K562 (cell line): ENCODE measurements around the gene CDC27. TPM values are rescaled to one million over a fixed set of nuclear protein-coding genes. Genes with fewer than 3 reads are reported as not detected.

Source experiments
- ARID1B ChIP-seq: fragments of 450-650 bp; IDR thresholded peaks from 2 replicates; pipeline ENCODE4 v1.6.1; 2016; ENCODE audit warnings: antibody characterized with exemption, mild to moderate bottlenecking, inconsistent platforms
- ATF1 ChIP-seq, 2 experiments: fragments of 450-650 bp in 1 of 2; IDR thresholded peaks; 2 replicates each; pipeline ENCODE4 v1.6.1; 2016; ENCODE audit warnings: missing compliant biosample characterization in 1 of 2, missing genetic modification characterization in 1 of 2
- CEBPB ChIP-seq: fragments of 450-650 bp; IDR thresholded peaks from 2 replicates; pipeline ENCODE4 v1.6.1; 2016; ENCODE audit warnings: missing genetic modification characterization, missing compliant biosample characterization
- COPS2 ChIP-seq: fragments of 450-650 bp; conservative IDR thresholded peaks from 2 replicates; pipeline ENCODE4 v1.6.1; 2016; ENCODE audit warnings: mild to moderate bottlenecking, moderate library complexity
- CSDE1 ChIP-seq, 2 experiments: fragments of 450-650 bp; IDR thresholded peaks; 2 replicates each; pipeline ENCODE4 v1.6.1; 2016; ENCODE audit warnings: mild to moderate bottlenecking in 1 of 2
- CXXC5 ChIP-seq: fragments of 250-450 bp; sonication (Bioruptor Pico); IDR thresholded peaks from 2 replicates; pipeline ENCODE4 v1.8.0; 2022; ENCODE audit warnings: inconsistent platforms, mild to moderate bottlenecking, moderate library complexity
- ETS1 ChIP-seq: conservative IDR thresholded peaks from 2 replicates; pipeline ENCODE4 v1.6.1; 2011; ENCODE audit warnings: low read depth, mild to moderate bottlenecking, low read length; ENCODE audit not compliant: control insufficient read depth
- FOS ChIP-seq: IDR thresholded peaks from 3 replicates; pipeline ENCODE4 v1.6.1; 2011; ENCODE audit not compliant: insufficient read length; ENCODE audit errors: extremely low read depth
- GABPB2 ChIP-seq: fragments of 250-450 bp; sonication (Bioruptor Pico); conservative IDR thresholded peaks from 2 replicates; pipeline ENCODE4 v1.5.1; 2021; ENCODE audit warnings: mild to moderate bottlenecking
- GATAD2A ChIP-seq: fragments of 450-650 bp; IDR thresholded peaks from 2 replicates; pipeline ENCODE4 v1.6.1; 2017
- HMG20B ChIP-seq: fragments of 250-450 bp; sonication (Bioruptor Pico); IDR thresholded peaks from 2 replicates; pipeline ENCODE4 v1.5.0; 2021; ENCODE audit warnings: mild to moderate bottlenecking
- ILK ChIP-seq: fragments of 450-650 bp; IDR thresholded peaks from 2 replicates; pipeline ENCODE4 v1.6.1; 2016; ENCODE audit warnings: missing genetic modification characterization, low read depth, mild to moderate bottlenecking, missing compliant biosample characterization, moderate library complexity, borderline replicate concordance
- KAT2B ChIP-seq: IDR thresholded peaks from one replicate; pipeline ENCODE4 v1.6.1; 2012; ENCODE audit warnings: low read depth, mild to moderate bottlenecking, control low read depth, inconsistent platforms, low read length, moderate library complexity
- KHSRP ChIP-seq: fragments of 450-650 bp; IDR thresholded peaks from 2 replicates; pipeline ENCODE4 v1.6.1; 2017
- KLF13 ChIP-seq: fragments of 450-650 bp; IDR thresholded peaks from 2 replicates; pipeline ENCODE4 v1.6.1; 2016; ENCODE audit warnings: missing genetic modification characterization, low read depth, mild to moderate bottlenecking, missing compliant biosample characterization, moderate library complexity, borderline replicate concordance
- MCM7 ChIP-seq, 2 experiments: fragments of 450-650 bp; IDR thresholded peaks; 2 replicates each; pipeline ENCODE4 v1.6.1; 2016 to 2018
- NCOA2 ChIP-seq, 2 experiments: fragments of 450-650 bp; IDR thresholded peaks; 2 replicates each; pipeline ENCODE4 v1.6.1; 2018; ENCODE audit warnings: mild to moderate bottlenecking in 2 of 2, moderate library complexity in 1 of 2; ENCODE audit not compliant: partially characterized antibody in 2 of 2
- NCOR1 ChIP-seq: fragments of 450-650 bp; IDR thresholded peaks from 2 replicates; pipeline ENCODE4 v1.6.1; 2016; ENCODE audit warnings: mild to moderate bottlenecking, moderate library complexity
- NR2C1 ChIP-seq, 2 experiments: fragments of 450-650 bp; IDR thresholded peaks; 2 replicates each; pipeline ENCODE4 v1.6.1; 2017; ENCODE audit warnings: mild to moderate bottlenecking in 2 of 2, antibody characterized with exemption in 1 of 2, inconsistent platforms in 1 of 2, missing compliant biosample characterization in 1 of 2, missing genetic modification characterization in 1 of 2
- PKNOX1 ChIP-seq: fragments of 450-650 bp; IDR thresholded peaks from 2 replicates; pipeline ENCODE4 v1.6.1; 2016
- SNRNP70 ChIP-seq: fragments of 200-400 bp; formaldehyde crosslinking; optimal IDR thresholded peaks from 2 replicates; pipeline ENCODE3; 2017; ENCODE audit warnings: low read depth, low read length
- SREBF2 ChIP-seq: sonication (generic); formaldehyde crosslinking; IDR thresholded peaks from 2 replicates; pipeline ENCODE4 v1.4.0; 2020; ENCODE audit warnings: mild to moderate bottlenecking, missing genetic modification reagents
- TCF7L2 ChIP-seq: fragments of 150-350 bp; IDR thresholded peaks from 2 replicates; pipeline ENCODE4 v1.6.1; 2016; ENCODE audit warnings: low read depth, mild to moderate bottlenecking, low read length, moderate library complexity
- VEZF1 ChIP-seq: fragments of 200-800 bp; sonication (Bioruptor generic); IDR thresholded peaks from 2 replicates; pipeline ENCODE4 v1.6.1; 2017; ENCODE audit warnings: missing genetic modification characterization, missing compliant biosample characterization
- ZNF232 ChIP-seq: sonication (generic); formaldehyde crosslinking; IDR thresholded peaks from 2 replicates; pipeline ENCODE4 v1.8.0; 2022; ENCODE audit warnings: mild to moderate bottlenecking, missing genetic modification reagents
- ZNF436 ChIP-seq: fragments of 250-450, 450-650 bp; sonication (Bioruptor Pico); formaldehyde crosslinking; IDR thresholded peaks from 2 replicates; pipeline ENCODE4 v1.7.0; 2020; ENCODE audit warnings: mild to moderate bottlenecking
- ZNF57 ChIP-seq: fragments of 450-650 bp; formaldehyde crosslinking; IDR thresholded peaks from 2 replicates; pipeline ENCODE4 v1.4.0; 2020; ENCODE audit warnings: mild to moderate bottlenecking, moderate library complexity
- ZNF717 ChIP-seq: fragments of 250-450 bp; sonication (Bioruptor Pico); IDR thresholded peaks from 2 replicates; pipeline ENCODE4 v1.5.0; 2021
- polyA plus RNA-seq, 8 experiments: library from polyadenylated mRNA; depleted of rRNA in 4 of 8; stranded (reverse) in 5 of 8; unstranded in 3 of 8; fragments of >200 nt; fragmentation: Nextera tagmentation in 2 of 8; fragmentation: Illumina TruSeq in 1 of 8; extraction: Ambion mirVana in 2 of 8; extraction: Trizol in 1 of 8; gene quantifications; 2 replicates each; pipeline versions ENCODE4 v1.2.1 to v1.2.3, GENCODE V29; 2011 to 2014; ENCODE audit warnings: inconsistent platforms in 1 of 8, missing spikeins in 1 of 8
- total RNA-seq, 7 experiments: library from RNA; depleted of rRNA in 6 of 7; stranded (reverse); fragments of >200 nt in 6 of 7; fragmentation: Illumina TruSeq in 2 of 7; extraction: Trizol in 2 of 7; gene quantifications; 2 replicates each; pipeline versions ENCODE4 v1.2.1 to v1.2.3, GENCODE V29; 2011 to 2021; ENCODE audit warnings: low replicate concordance in 1 of 7

Gene CDC27
- total and polyA plus RNA-seq, 9 of the 15 experiments (the other 6 are each of a cell fraction or from before 2014, with no cell fraction given): 28.6 to 155 (median 94.1) TPM

GRCh38 chr17:47188876-47189731, at the start of gene CDC27 (continued):
- TF ChIP-seq SREBF2 (CRISPR knock-in tag): no peak
- peak; percentile 43 for TF ChIP-seq KAT2B
- no peak for TF ChIP-seq TCF7L2
- TF ChIP-seq VEZF1 (CRISPR knock-in tag): peak; percentile 84
- TF ChIP-seq SNRNP70: no peak
- no peak for TF ChIP-seq NR2C1 (IDR thresholded peaks at IDR 0.05)
- TF ChIP-seq NR2C1 (tag; IDR thresholded peaks at IDR 0.05): no peak
- TF ChIP-seq ILK (tag): no peak
- TF ChIP-seq ETS1: peak; percentile 65
- TF ChIP-seq FOS: no peak
- TF ChIP-seq KHSRP: no peak
- TF ChIP-seq ZNF232 (CRISPR knock-in tag): peak; percentile 96
- TF ChIP-seq ATF1 (CRISPR knock-in tag; IDR thresholded peaks at IDR 0.05): no peak
- TF ChIP-seq ATF1 (tag; IDR thresholded peaks at IDR 0.05): peak; percentile 88
- no peak for TF ChIP-seq HMG20B (CRISPR knock-in tag)
- TF ChIP-seq CXXC5: peak; percentile 88
- no peak for TF ChIP-seq ZNF57 (CRISPR knock-in tag)
- no peak for TF ChIP-seq CEBPB (tag)
- TF ChIP-seq ARID1B: peak; percentile 79
- no peak for TF ChIP-seq ZNF436 (CRISPR knock-in tag)
- peak; percentile 70 for TF ChIP-seq KLF13
- TF ChIP-seq CSDE1 (IDR thresholded peaks at IDR 0.05): no peak
- no peak for TF ChIP-seq NCOA2 (IDR thresholded peaks at IDR 0.05; ENCODE audit: partially characterized antibody in 2 of 2)
- no peak for TF ChIP-seq COPS2
- peak; percentile 62; the same call in 1 of the 2 replicates for TF ChIP-seq GABPB2 (CRISPR knock-in tag)
- peak; percentile 69 for TF ChIP-seq PKNOX1
- TF ChIP-seq MCM7 (IDR thresholded peaks at IDR 0.05): no peak
- TF ChIP-seq NCOR1: peak; percentile 63
- no peak for TF ChIP-seq ZNF717 (CRISPR knock-in tag)
- peak; percentile 96 for TF ChIP-seq GATAD2A
